ENCODE results near the gene SERPINA5. TPM values are rescaled to one million over a fixed set of nuclear protein-coding genes. Genes with fewer than 3 reads are reported as not detected.

Gene SERPINA5
- total RNA-seq, 1 donor from 2014 or later, result 0.24 TPM

- DNase-seq (ENCODE audit: low spot score), result peak; percentile 40
These were observed 31.9 kb upstream of the SERPINA5 start for GRCh38 chr14:94548999-94549985.

- no peak for DNase-seq (ENCODE audit: low spot score)
These were observed 31.2 kb upstream of the SERPINA5 start for GRCh38 chr14:94550041-94550440.

GRCh38 chr14:94555991-94556390 lies 25.2 kb upstream of the SERPINA5 start:
- no peak for DNase-seq (ENCODE audit: low spot score)

- no peak for DNase-seq (ENCODE audit: low spot score)
These were observed 23.9 kb upstream of the SERPINA5 start for GRCh38 chr14:94557327-94557726.

- no peak for DNase-seq (ENCODE audit: low spot score)
These were observed 22.4 kb upstream of the SERPINA5 start for GRCh38 chr14:94558842-94559241.

- no peak for DNase-seq (ENCODE audit: low spot score)
These were observed 21.5 kb upstream of the SERPINA5 start for GRCh38 chr14:94559638-94560290.

GRCh38 chr14:94560291-94560665 lies 20.9 kb upstream of the SERPINA5 start:
- no peak for DNase-seq (ENCODE audit: low spot score)

GRCh38 chr14:94560751-94561655 lies 20.2 kb upstream of the SERPINA5 start, which contains the start of gene SERPINA4:
SERPINA4 (plus strand) TSS chr14:94561442; CDS start chr14:94563483, 2,041 bp downstream.
- DNase-seq (ENCODE audit: low spot score), result no peak

GRCh38 chr14:94561656-94562010 lies 19.6 kb upstream of the SERPINA5 start:
- DNase-seq (ENCODE audit: low spot score), result no peak

GRCh38 chr14:94562022-94562421 lies 19.2 kb upstream of the SERPINA5 start:
- no peak for DNase-seq (ENCODE audit: low spot score)

- no peak for DNase-seq (ENCODE audit: low spot score)
These were observed 18.0 kb upstream of the SERPINA5 start for GRCh38 chr14:94562941-94563883.

- no peak for DNase-seq (ENCODE audit: low spot score)
These were observed 16.8 kb upstream of the SERPINA5 start for GRCh38 chr14:94564381-94564780.

- DNase-seq (ENCODE audit: low spot score), result no peak
These were observed 13.0 kb upstream of the SERPINA5 start for GRCh38 chr14:94568186-94568585.

- no peak for DNase-seq (ENCODE audit: low spot score)
These were observed 11.7 kb upstream of the SERPINA5 start for GRCh38 chr14:94569381-94570001.

- no peak for DNase-seq (ENCODE audit: low spot score)
These were observed 11.2 kb upstream of the SERPINA5 start for GRCh38 chr14:94570002-94570400.

- no peak for DNase-seq (ENCODE audit: low spot score)
These were observed 10.8 kb upstream of the SERPINA5 start for GRCh38 chr14:94570440-94570839.

GRCh38 chr14:94571395-94571794 lies 9.8 kb upstream of the SERPINA5 start:
- no peak for DNase-seq (ENCODE audit: low spot score)

GRCh38 chr14:94571950-94572349 lies 9.3 kb upstream of the SERPINA5 start:
- no peak for DNase-seq (ENCODE audit: low spot score)

GRCh38 chr14:94572637-94573303 lies 8.5 kb upstream of the SERPINA5 start:
- DNase-seq (ENCODE audit: low spot score), result no peak
